SK-N-SH treated with all-trans-retinoic acid at 6 μM for 48 hours (cell line): Measurements from ENCODE around the gene STIM2.

ENCODE experiments used
- ARNTL ChIP-seq: fragments of 450-650 bp; formaldehyde crosslinking; IDR thresholded peaks from 2 replicates; pipeline ENCODE4 v1.5.0; 2020; ENCODE audit warnings: low read depth, mild to moderate bottlenecking, moderate library complexity, borderline replicate concordance
- ESRRG ChIP-seq: fragments of 250-450 bp; sonication (Bioruptor Pico); IDR thresholded peaks from 2 replicates; pipeline ENCODE4 v1.6.1; 2021; ENCODE audit warnings: mild to moderate bottlenecking
- GLIS3 ChIP-seq: fragments of 250-450 bp; sonication (Bioruptor Pico); IDR thresholded peaks from 2 replicates; pipeline ENCODE4 v1.5.0; 2020; ENCODE audit warnings: mild to moderate bottlenecking, moderate library complexity
- OSR1 ChIP-seq: fragments of 250-450 bp; sonication (Bioruptor Pico); IDR thresholded peaks from 2 replicates; pipeline ENCODE4 v1.8.0; 2022; ENCODE audit warnings: moderate library complexity, mild to moderate bottlenecking, inconsistent platforms
- PPARA ChIP-seq: fragments of 250-450 bp; sonication (Bioruptor Pico); IDR thresholded peaks from 2 replicates; pipeline ENCODE4 v1.5.0; 2020; ENCODE audit warnings: mild to moderate bottlenecking, borderline replicate concordance
- RARB ChIP-seq: fragments of 250-450 bp; sonication (Bioruptor Pico); IDR thresholded peaks from 2 replicates; pipeline ENCODE4 v1.8.0; 2021; ENCODE audit warnings: mild to moderate bottlenecking, moderate library complexity
- ZFP3 ChIP-seq: fragments of 250-450 bp; sonication (Bioruptor Pico); IDR thresholded peaks from 2 replicates; pipeline ENCODE4 v1.5.0; 2020; ENCODE audit warnings: mild to moderate bottlenecking, moderate library complexity
- ZFP30 ChIP-seq: fragments of 450-650 bp; formaldehyde crosslinking; IDR thresholded peaks from 2 replicates; pipeline ENCODE4 v1.5.0; 2022; ENCODE audit warnings: mild to moderate bottlenecking, moderate library complexity
- ZNF70 ChIP-seq: fragments of 450-650 bp; formaldehyde crosslinking; IDR thresholded peaks from 2 replicates; pipeline ENCODE4 v1.5.0; 2020; ENCODE audit warnings: mild to moderate bottlenecking, moderate library complexity
- TF ChIP-seq, protein P1 (sequence below): fragments of 250-450 bp; sonication (Bioruptor Pico); IDR thresholded peaks from 2 replicates; pipeline ENCODE4 v1.5.1; 2020; ENCODE audit warnings: low read depth, mild to moderate bottlenecking, moderate library complexity
- TF ChIP-seq, protein P2 (sequence below): fragments of 250-450 bp; sonication (Bioruptor Pico); IDR thresholded peaks from 2 replicates; pipeline ENCODE4 v1.8.0; 2020; ENCODE audit warnings: mild to moderate bottlenecking, moderate library complexity, borderline replicate concordance
- TF ChIP-seq, protein P3 (sequence below): fragments of 250-450 bp; sonication (Bioruptor Pico); IDR thresholded peaks from 2 replicates; pipeline ENCODE4 v1.5.0; 2020; ENCODE audit warnings: mild to moderate bottlenecking, moderate library complexity
- TF ChIP-seq, protein P4 (sequence below): fragments of 250-450 bp; sonication (Bioruptor Pico); IDR thresholded peaks from 2 replicates; pipeline ENCODE4 v1.5.1; 2021; ENCODE audit warnings: mild to moderate bottlenecking, moderate library complexity

DNA sequence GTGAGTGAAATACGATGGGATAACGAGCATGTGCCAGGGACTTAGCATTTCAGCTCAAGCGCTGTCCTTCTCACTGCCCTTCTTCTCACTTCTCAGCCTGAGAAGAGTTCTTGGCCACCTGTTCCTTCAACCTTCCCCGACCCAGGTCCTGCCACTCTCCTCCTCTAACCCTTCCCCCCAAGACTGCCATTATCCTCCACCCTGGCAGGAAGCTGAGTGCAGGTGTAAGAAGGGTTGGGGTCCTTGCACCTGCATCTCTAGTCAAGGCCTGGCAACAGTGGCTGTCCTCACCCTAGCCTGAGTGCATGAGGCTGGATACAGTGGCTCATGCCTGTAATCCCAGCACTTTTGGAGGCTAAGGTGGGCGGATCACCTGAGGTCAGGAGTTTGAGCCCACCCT, 19.9 kb upstream of the STIM2 start:
- TF ChIP-seq, protein P1, sequence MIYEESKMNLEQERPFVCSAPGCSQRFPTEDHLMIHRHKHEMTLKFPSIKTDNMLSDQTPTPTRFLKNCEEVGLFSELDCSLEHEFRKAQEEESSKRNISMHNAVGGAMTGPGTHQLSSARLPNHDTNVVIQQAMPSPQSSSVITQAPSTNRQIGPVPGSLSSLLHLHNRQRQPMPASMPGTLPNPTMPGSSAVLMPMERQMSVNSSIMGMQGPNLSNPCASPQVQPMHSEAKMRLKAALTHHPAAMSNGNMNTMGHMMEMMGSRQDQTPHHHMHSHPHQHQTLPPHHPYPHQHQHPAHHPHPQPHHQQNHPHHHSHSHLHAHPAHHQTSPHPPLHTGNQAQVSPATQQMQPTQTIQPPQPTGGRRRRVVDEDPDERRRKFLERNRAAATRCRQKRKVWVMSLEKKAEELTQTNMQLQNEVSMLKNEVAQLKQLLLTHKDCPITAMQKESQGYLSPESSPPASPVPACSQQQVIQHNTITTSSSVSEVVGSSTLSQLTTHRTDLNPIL, result no peak
- TF ChIP-seq ZFP30 (CRISPR knock-in tag), result no peak
- TF ChIP-seq, protein P2, sequence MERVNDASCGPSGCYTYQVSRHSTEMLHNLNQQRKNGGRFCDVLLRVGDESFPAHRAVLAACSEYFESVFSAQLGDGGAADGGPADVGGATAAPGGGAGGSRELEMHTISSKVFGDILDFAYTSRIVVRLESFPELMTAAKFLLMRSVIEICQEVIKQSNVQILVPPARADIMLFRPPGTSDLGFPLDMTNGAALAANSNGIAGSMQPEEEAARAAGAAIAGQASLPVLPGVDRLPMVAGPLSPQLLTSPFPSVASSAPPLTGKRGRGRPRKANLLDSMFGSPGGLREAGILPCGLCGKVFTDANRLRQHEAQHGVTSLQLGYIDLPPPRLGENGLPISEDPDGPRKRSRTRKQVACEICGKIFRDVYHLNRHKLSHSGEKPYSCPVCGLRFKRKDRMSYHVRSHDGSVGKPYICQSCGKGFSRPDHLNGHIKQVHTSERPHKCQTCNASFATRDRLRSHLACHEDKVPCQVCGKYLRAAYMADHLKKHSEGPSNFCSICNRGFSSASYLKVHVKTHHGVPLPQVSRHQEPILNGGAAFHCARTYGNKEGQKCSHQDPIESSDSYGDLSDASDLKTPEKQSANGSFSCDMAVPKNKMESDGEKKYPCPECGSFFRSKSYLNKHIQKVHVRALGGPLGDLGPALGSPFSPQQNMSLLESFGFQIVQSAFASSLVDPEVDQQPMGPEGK (CRISPR knock-in tag), result no peak
- no peak for TF ChIP-seq PPARA (CRISPR knock-in tag)
- TF ChIP-seq, protein P3, sequence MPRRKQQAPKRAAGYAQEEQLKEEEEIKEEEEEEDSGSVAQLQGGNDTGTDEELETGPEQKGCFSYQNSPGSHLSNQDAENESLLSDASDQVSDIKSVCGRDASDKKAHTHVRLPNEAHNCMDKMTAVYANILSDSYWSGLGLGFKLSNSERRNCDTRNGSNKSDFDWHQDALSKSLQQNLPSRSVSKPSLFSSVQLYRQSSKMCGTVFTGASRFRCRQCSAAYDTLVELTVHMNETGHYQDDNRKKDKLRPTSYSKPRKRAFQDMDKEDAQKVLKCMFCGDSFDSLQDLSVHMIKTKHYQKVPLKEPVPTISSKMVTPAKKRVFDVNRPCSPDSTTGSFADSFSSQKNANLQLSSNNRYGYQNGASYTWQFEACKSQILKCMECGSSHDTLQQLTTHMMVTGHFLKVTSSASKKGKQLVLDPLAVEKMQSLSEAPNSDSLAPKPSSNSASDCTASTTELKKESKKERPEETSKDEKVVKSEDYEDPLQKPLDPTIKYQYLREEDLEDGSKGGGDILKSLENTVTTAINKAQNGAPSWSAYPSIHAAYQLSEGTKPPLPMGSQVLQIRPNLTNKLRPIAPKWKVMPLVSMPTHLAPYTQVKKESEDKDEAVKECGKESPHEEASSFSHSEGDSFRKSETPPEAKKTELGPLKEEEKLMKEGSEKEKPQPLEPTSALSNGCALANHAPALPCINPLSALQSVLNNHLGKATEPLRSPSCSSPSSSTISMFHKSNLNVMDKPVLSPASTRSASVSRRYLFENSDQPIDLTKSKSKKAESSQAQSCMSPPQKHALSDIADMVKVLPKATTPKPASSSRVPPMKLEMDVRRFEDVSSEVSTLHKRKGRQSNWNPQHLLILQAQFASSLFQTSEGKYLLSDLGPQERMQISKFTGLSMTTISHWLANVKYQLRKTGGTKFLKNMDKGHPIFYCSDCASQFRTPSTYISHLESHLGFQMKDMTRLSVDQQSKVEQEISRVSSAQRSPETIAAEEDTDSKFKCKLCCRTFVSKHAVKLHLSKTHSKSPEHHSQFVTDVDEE, result no peak
- no peak for TF ChIP-seq ESRRG (CRISPR knock-in tag)
- TF ChIP-seq ARNTL (CRISPR knock-in tag), result no peak
- no peak for TF ChIP-seq GLIS3 (CRISPR knock-in tag)
- TF ChIP-seq, protein P4, sequence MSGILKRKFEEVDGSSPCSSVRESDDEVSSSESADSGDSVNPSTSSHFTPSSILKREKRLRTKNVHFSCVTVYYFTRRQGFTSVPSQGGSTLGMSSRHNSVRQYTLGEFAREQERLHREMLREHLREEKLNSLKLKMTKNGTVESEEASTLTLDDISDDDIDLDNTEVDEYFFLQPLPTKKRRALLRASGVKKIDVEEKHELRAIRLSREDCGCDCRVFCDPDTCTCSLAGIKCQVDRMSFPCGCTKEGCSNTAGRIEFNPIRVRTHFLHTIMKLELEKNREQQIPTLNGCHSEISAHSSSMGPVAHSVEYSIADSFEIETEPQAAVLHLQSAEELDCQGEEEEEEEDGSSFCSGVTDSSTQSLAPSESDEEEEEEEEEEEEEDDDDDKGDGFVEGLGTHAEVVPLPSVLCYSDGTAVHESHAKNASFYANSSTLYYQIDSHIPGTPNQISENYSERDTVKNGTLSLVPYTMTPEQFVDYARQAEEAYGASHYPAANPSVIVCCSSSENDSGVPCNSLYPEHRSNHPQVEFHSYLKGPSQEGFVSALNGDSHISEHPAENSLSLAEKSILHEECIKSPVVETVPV, result no peak
- TF ChIP-seq ZNF70 (CRISPR knock-in tag), result no peak
- no peak for TF ChIP-seq ZFP3 (CRISPR knock-in tag)
- TF ChIP-seq OSR1 (CRISPR knock-in tag), result no peak
- TF ChIP-seq RARB (CRISPR knock-in tag), result no peak
